Astrocyte of the cerebellum (primary cell): ENCODE results near the gene EPHA10.

ENCODE experiments used
- DNase-seq: peaks from one replicate; pipeline ENCODE4 v3.0.0-alpha.2; 2011; ENCODE audit warnings: low read depth
- H3K4me3 ChIP-seq: 2 replicates; pipeline ENCODE4 v1.5.1; 2011; ENCODE audit warnings: mild to moderate bottlenecking, low read depth, low read length, moderate library complexity
- CTCF ChIP-seq: IDR thresholded peaks from 2 replicates; pipeline ENCODE4 v1.5.1; 2012; ENCODE audit warnings: low read length, low read depth, moderate library complexity, mild to moderate bottlenecking; ENCODE audit errors: missing control alignments
- in situ Hi-C: cut with HindIII; loops from 2 replicates; pipeline ENCODE4 v1.10.0; 2017; ENCODE audit warnings: low sequenced_read_pairs

Gene EPHA10

GRCh38 chr1:37767488-37767887 is 2.6 kb upstream of the EPHA10 start:
- no peak for TF ChIP-seq CTCF
- in situ Hi-C loops, result no loop called here
- H3K4me3 ChIP-seq, result no peak overlapping the region
- DNase-seq, result no peak

- TF ChIP-seq CTCF, result no peak
- in situ Hi-C loops, result no loop called here
- H3K4me3 ChIP-seq, result no peak overlapping the region
- no peak for DNase-seq
These were observed 1.2 kb upstream of the EPHA10 start for GRCh38 chr1:37765916-37766664.

- H3K4me3 ChIP-seq, result no peak overlapping the region
- no peak for TF ChIP-seq CTCF
- in situ Hi-C loops, result no loop called here
- peak; percentile 18 for DNase-seq
These were observed 500 bp downstream of the EPHA10 start for GRCh38 chr1:37764414-37764825.

- in situ Hi-C loops, result no loop called here
- TF ChIP-seq CTCF, result no peak
- no peak overlapping the region for H3K4me3 ChIP-seq
These were observed 1.0 kb downstream of the EPHA10 start for GRCh38 chr1:37763791-37764413.

GRCh38 chr1:37762516-37762915 is 2.4 kb downstream of the EPHA10 start:
- DNase-seq, result no peak
- in situ Hi-C loops, result no loop called here
- no peak overlapping the region for H3K4me3 ChIP-seq
- TF ChIP-seq CTCF, result no peak

More at GRCh38 chr1:37763791-37764413, 1.0 kb downstream of the EPHA10 start:
- no peak for DNase-seq

GRCh38 chr1:37761416-37762095 is 3.4 kb downstream of the EPHA10 start:
- DNase-seq, result no peak
- in situ Hi-C loops, result no loop called here

More at GRCh38 chr1:37761416-37762095, 3.4 kb downstream of the EPHA10 start:
- no peak overlapping the region for H3K4me3 ChIP-seq
- no peak for TF ChIP-seq CTCF
